GM21515 (cell line): ENCODE results near the gene ACE.

Experiments used
- ATAC-seq: cut with Tn5 transposase; IDR thresholded peaks from one replicate; pipeline ENCODE4 v1.9.1; 2021; ENCODE audit not compliant: unreplicated experiment

ACE gene

DNA sequence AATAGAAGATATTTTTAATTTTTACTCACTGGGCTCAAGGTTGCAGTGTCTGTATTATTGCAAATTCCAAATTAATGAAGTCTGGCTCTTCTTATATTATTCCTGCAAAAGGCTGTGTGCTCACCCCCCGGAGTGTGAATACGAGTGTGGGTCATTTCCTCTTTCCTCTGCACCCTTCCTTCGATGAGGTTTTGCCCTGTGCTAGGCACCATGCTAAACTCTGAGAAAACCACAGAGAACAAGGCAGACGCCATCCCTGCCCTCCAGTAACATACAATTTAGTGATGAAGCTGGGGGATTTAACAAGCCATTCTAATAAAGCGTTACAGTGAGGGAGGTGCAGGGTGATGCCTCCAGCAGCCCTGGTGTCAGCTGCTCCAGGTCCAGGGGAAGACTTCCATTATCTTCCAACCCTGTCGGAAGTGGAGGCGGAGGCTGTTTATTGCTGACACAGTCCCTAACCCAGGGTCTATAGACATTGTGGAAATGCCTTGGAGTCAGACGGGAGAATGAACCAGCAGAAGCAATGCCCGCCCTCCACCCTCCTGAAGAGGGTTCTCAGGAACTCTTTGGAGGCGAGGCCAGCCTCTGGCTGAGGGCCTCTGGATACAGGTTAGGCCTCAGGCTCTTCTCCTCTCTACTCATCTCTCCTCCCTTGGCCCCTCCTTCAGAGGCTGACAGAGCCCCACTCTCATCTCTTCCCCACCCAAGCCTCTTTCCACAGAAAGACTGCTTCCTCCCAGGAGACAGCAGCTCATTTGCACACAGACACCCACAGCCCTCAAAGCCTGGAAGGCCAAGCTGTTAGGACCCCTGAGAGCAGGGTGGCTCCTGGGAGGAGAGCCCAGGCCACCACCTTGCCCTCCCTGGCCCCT is 2.0 kb upstream of the ACE start:
- ATAC-seq, result no peak

DNA sequence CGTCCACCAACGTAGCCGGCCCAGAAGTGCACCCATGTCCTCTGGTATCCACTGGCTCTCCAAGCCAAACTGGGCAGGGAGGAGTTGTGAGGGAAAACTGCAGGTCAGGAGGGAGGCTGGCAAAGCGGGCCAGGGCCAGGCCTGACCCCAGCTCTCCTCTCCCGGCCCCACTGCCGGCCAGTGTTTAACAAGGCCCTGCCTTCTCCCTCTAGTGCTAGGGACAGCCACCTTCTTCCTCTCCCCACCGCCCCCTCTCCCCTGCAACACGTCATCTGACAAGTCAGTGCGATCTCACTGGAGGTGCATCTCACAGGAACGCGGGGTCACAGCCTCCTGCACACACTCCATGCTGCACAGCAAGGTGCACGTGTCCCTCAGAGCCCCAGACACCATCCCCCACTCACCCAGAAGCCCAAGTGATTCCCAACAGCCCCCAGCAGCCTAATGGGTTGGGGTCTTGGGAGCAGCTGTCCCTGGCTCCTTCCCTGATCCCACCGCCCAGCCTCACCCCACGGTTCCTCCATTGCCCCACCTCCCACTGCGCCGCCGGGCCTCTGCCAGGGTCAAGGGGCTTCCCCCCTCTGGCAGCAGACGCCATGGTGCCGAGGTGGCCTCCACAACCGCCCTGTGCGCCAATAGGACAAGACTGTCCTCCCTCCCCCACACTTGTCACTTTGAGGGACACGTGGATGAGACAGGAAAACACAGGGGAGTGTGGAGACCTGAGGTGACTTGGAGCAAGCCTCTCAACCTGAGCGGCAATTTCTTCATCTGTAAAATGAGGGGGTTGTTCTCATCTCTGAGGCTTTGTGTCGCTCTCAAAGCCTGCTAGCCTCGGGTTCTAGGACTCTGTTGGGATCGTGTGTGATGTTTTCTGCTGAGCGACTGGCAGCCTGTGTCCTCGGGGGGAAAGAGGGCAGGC is 1.1 kb upstream of the ACE start:
- no peak for ATAC-seq

DNA sequence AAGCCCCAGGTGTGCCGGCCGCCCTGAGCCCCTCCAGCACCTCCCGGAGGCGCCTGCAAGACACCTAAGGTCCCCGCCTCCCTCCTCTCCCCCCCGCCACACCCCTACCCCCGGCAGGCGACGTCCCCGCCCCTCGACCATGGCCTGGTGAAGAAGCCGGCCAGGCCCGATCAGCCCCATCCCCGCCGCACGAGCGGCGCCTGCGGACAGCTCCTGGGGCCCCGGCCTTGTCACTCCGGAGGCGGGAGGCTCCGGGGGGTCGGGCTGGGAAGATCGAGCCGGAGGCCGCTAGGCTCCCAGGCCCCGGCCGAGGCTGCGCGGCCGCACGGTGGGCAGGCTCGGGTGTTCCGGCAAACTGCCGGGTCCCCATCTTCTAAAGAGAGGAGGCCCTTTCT is 405 bp upstream of the ACE start:
- ATAC-seq, result no peak

DNA sequence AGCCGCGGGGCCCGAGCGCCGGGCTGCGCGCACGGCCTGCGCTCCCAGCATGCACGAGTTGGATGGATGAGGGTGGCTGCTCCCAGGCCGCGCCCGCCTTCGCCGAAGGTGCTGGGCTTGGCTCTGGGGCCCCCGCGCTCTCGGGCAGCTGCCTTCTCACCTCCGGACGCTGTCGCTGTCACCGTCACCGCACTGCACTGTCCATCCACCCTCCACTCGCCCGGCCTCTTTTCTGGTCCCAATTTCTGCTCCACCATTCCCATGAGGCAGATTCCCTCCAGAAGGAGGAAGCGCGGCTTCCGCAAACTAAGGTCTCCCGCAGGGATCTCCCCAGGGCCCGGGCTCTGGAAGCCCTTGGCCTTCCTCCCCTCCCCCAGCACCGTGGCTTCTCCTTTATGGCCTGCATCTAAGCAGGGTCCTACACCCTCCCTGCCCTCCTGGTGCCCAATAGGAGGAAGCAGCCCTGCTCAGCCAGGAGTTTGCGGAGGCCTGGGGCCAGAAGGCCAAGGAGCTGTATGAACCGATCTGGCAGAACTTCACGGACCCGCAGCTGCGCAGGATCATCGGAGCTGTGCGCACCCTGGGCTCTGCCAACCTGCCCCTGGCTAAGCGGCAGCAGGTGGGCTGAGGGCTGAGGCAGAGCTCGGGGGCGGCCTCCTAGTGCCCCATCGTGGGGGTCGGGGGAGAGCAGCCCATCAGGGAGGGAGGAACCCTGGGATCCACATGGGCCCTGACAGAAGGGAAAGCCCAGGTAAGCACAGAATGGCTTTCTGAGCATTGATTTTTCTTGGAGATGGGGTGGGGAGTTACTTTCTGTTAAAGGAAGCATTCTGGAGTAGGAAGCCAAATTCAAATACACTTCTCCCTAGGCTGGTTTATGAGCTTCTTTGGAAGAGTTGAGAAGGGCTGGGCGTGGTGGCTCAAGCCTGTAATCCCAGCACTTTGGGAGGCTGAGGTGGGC is 899 bp downstream of the ACE start:
- no peak for ATAC-seq

DNA sequence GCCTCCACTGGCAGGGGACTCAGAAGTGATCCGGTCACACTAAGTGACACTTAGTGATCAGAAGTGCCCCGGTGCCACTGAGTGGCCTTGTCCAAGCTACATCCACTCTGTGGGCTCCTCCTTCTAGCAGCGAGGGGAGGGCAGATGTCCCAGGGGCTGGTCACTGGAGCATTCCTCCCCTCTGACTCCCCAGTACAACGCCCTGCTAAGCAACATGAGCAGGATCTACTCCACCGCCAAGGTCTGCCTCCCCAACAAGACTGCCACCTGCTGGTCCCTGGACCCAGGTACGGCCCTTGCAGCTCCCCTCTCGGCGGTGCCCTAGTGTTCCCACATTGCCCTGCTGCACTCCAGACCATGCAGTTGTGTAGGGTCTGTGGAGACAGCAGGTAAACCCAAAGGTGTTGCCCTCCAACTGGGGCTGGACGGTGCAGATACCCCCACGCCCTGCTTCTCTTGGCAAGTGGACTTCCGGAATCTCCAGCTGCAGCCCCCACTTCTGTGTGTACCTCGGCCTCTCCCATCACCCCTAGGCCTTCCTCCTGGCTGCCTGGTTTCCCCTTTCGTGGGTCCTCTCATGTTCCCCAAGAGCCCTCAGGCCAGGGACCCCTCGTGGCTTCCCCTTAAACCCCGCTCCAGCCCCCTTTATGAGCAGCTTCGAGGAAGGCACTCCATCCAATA is 2.1 kb downstream of the ACE start:
- no peak for ATAC-seq

DNA sequence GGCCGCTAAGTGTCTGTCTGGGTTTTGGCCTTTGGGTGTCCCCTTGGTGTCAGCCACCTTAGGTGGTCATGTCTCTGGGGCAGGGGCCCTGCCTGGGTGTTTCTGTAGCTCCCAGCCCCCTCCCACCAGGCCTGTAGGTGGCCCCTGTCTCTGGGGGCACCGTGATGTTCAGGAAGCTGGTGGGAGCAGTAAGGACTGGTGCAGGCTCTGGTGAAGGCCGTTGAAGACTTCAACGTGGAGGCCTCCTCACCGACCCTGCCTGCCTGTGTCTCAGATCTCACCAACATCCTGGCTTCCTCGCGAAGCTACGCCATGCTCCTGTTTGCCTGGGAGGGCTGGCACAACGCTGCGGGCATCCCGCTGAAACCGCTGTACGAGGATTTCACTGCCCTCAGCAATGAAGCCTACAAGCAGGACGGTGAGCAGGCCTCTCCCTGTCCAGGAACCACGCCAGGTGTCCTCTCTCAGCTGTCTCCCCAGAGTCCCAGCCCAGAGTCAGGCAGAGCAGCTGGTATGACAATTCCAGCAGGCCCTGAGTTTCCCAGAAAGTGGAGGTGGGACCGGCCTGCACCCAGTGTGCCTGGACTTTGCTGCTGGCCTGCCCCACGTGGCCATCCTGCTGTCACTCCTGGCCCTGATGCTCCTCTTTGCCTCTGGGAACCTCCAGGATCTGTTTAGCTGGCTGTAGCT is 2.8 kb downstream of the ACE start:
- no peak for ATAC-seq

DNA sequence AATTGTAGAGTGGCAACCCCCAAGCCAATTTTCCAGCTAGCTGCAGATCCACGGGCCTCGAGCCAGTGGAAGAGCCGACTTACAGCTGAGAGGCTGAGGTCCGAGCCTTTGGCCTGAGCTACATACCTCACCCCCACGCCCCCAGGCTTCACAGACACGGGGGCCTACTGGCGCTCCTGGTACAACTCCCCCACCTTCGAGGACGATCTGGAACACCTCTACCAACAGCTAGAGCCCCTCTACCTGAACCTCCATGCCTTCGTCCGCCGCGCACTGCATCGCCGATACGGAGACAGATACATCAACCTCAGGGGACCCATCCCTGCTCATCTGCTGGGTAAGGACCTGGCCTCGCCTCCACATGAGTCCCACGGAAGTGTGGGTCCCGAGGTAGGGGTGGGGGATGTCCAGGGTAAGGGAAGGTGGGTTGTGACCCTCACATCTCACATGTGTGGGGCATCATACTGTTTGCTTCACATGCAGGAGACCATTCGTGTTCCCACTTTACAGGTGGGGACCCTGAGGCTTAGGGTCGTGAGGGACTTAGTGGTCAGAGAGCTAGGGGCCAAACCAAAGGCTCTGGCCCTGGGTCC is 3.4 kb downstream of the ACE start:
- ATAC-seq, result no peak

DNA sequence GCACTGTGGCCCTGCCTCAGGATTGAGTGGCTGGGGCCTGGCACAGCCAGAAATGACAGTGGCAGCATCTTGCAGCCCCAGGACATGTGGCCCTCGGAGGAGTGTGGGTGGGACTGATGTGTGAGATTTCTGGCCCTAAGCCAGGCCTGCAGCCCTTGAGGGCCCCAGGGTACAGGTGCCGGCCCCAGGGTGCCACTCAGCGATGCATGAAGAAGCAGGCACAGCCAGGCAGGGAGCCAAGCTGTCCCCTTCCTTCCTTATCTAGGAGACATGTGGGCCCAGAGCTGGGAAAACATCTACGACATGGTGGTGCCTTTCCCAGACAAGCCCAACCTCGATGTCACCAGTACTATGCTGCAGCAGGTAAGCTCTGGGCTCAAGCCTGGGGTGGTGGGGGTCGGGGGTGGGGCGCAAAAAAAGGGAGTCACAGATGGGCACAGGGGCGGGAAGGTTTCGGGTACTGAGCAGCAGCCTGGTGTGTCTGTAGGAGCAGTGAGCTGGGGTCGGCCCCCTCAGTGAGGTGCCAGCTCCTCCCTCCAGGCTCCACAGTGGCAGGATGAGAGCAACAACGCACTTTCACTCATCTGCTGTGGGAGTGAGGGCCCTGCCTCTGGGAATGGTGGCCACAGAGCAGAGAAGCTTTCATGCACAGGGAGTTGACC is 4.1 kb downstream of the ACE start:
- ATAC-seq, result no peak

DNA sequence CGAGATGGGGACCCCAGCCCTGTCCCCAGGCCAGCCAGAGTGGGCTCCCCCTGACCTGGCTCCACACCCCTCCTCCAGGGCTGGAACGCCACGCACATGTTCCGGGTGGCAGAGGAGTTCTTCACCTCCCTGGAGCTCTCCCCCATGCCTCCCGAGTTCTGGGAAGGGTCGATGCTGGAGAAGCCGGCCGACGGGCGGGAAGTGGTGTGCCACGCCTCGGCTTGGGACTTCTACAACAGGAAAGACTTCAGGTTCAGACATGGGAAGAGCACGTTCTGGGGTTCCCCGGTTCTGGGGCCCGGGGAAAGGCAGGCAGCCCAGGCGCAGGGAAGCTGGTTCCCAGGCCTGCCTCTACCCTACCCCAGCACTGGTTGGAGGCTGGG is 4.6 kb downstream of the ACE start:
- no peak for ATAC-seq

DNA sequence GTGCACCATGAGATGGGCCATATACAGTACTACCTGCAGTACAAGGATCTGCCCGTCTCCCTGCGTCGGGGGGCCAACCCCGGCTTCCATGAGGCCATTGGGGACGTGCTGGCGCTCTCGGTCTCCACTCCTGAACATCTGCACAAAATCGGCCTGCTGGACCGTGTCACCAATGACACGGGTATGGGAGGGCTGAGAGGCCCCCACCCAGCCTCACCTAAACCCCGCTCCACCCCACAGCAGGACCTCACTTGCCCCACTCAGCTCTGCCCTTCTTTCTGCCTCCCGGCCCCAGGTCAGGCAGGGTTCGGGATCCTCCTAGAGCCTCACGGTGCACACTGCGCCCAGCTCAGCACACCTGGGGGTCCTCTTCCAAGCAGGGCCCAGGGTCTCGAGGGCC is 5.6 kb downstream of the ACE start:
- ATAC-seq, result no peak

DNA sequence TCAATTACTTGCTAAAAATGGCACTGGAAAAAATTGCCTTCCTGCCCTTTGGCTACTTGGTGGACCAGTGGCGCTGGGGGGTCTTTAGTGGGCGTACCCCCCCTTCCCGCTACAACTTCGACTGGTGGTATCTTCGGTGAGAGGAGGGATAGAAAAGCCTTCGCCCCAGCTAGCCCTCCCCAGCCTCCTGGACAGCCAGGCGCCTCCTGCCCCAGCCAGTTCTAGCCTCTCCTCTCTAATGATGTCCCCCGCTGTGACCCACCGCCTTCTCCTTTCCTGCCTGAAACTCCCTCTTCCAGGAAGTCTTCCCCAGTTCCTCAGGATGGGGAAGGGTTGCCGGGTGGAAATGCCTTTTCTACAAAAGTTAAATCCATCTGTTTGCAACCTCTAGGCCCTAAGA is 6.2 kb downstream of the ACE start:
- ATAC-seq, result no peak

DNA sequence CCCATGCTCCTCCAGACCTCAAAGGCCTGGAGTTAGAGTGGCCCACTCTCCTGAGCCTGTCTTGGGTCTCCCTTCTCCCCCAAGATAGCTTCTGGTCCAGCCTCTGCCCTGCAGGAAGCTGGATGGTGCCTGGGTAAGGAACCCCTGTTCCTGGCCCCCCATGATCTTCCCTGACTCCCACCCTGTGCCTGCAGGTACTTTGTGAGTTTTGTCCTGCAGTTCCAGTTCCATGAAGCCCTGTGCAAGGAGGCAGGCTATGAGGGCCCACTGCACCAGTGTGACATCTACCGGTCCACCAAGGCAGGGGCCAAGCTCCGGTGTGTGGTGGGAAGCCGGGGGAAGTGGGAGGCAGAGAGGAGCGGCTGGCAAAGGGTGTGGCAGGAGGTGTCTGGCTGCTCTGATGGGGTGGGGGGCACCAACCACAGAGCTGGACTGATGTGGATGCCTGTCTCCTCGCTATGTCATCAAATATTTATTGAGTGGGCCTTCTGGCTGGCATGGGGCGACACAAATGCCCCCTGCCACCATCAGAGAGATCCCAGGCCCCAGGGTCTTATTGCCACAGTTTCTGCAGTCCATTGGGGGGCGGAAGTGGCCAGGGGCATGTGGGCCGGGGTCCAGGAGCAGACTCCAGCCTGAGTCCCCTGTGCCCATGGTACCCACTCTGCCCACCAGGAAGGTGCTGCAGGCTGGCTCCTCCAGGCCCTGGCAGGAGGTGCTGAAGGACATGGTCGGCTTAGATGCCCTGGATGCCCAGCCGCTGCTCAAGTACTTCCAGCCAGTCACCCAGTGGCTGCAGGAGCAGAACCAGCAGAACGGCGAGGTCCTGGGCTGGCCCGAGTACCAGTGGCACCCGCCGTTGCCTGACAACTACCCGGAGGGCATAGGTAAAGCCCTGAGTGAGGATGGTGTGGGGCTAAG is 7.1 kb downstream of the ACE start:
- ATAC-seq, result no peak

DNA sequence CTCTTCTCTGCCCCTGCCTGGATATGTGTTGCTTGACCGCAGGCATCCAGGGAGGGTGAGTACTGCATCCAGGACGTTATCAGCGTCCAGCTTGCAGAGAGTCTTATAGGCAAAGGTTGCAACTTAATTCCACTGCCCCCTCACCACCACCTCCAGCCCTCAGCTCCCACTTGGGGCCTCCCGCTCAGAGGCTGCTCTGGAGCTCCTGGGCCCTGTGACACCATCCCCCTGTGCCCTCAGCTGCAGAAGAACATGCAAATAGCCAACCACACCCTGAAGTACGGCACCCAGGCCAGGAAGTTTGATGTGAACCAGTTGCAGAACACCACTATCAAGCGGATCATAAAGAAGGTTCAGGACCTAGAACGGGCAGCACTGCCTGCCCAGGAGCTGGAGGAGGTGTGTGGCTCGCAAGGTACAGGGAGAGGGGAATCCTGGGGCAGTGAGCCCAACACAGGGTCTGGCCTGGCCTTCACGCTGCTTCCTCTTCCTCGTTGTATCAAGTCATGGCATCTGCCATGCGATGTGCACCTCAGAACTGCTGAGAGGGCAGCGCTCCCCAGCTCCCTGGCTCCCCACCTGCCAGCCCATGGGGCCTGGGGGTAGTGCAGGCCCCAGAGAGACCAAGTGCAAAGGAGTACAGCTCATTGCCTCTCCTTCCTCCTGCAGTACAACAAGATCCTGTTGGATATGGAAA is 9.6 kb downstream of the ACE start:
- no peak for ATAC-seq

DNA sequence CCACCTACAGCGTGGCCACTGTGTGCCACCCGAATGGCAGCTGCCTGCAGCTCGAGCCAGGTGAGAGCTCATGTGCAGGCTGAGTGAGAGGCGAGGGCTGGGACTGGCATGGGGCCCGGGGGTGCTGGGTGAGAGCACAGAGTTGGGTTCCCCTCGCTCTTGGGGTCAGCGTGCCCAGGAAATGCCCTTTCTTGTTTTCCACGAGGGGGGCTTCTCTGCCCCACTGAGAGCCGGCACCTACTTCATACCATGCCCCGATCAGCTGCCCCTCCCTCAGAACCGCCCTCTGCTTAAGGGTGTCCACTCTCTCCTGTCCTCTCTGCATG is 10.1 kb downstream of the ACE start:
- ATAC-seq, result no peak

DNA sequence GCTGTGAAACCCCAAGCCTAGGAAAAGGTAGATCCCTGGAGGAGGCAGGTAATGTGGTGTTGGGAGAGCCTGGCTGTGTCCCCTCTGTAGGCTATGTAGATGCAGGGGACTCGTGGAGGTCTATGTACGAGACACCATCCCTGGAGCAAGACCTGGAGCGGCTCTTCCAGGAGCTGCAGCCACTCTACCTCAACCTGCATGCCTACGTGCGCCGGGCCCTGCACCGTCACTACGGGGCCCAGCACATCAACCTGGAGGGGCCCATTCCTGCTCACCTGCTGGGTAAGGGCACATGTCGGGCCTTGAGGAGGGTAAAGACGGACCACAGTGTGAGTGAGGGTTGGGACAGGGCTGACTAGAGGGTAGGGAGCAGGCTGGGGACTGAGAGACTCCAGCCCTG is 12.0 kb downstream of the ACE start:
- no peak for ATAC-seq

DNA sequence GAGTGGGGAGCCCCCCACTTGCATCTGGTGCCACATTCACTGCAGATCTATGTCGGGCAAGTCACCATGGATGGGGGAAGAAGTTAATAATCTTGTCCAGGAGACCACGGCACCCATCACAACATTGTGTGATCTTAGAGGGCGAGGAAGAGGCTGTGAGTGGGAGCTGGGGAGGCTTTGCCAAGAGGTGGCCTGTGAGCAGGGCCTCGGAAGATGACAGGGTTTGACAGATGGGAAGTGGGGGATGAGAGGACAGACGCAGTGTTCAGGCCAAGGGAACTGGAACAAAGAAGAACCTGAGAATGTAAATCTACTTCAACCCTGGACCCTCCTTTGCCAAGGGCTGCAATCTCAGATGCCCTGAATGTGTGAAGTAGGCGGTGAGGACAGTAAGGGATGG is 12.4 kb downstream of the ACE start:
- ATAC-seq, result no peak

DNA sequence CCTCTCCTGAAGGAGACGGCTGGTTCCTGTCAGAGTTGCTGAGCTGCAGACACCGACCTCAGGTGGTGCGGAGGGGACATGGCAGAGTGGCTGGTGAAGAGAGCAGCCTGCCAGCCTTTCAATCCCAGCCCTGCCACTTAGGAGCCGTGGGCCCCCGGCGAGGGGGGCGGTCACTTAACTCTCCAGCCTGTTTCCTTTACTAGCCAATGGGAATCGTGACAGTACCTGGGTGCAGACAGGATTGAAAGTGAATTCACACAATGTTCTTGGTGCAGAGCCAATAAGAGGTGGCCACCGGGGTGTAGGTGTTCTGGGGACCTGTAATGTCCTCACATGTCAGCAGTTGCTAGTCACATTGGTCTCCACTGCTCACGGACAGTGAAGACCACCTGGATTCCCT is 13.5 kb downstream of the ACE start:
- no peak for ATAC-seq
